Activated CD4-positive, alpha-beta T cell treated with anti-CD3 and anti-CD28 coated beads for 36 hours (primary cell): ENCODE data around the gene PLCL1. TPM values are rescaled to one million over a fixed set of nuclear protein-coding genes. Genes with fewer than 3 reads are reported as not detected.
A peak's percentile ranks its signal among the peaks of the same experiment; 100 is the strongest.

Experiments
- ATAC-seq: fragments of 200-7000 bp; cut with Tn5 transposase; one replicate; pipeline ENCODE4 v1.10.0; 2021; ENCODE audit warnings: mild to moderate bottlenecking, moderate library complexity
- CTCF ChIA-PET: fragments of 350-600 bp; sonication (Branson Sonifier 250); formaldehyde crosslinking; loops from one replicate; lab custom pipeline; 2021; ENCODE audit warnings: antibody characterized with exemption; lab: Charles Lee
- POLR2A ChIA-PET: fragments of 350-600 bp; sonication (Branson Sonifier 250); formaldehyde crosslinking; loops from one replicate; lab custom pipeline; 2021; ENCODE audit warnings: antibody characterized with exemption, inconsistent platforms; lab: Charles Lee
- DNase-seq: peaks from one replicate; pipeline ENCODE4 v3.0.0-alpha.2; 2020
- H3K27ac Mint-ChIP-seq: one replicate; pipeline ENCODE4 v1.8.0; 2021; ENCODE audit warnings: mixed read lengths
- H3K27me3 Mint-ChIP-seq: one replicate; pipeline ENCODE4 v1.8.0; 2021; ENCODE audit warnings: mixed read lengths
- H3K36me3 Mint-ChIP-seq: one replicate; pipeline ENCODE4 v1.8.0; 2021; ENCODE audit warnings: low read depth, mixed read lengths
- H3K4me1 Mint-ChIP-seq: one replicate; pipeline ENCODE4 v1.8.0; 2021; ENCODE audit warnings: mixed read lengths
- H3K4me3 Mint-ChIP-seq: one replicate; pipeline ENCODE4 v1.8.0; 2021; ENCODE audit warnings: mild to moderate bottlenecking, moderate library complexity, mixed read lengths
- H3K9me3 Mint-ChIP-seq: one replicate; pipeline ENCODE4 v1.8.0; 2021; ENCODE audit warnings: low read depth, mixed read lengths
- intact Hi-C, 2 experiments: fragments of 100-400 bp; cut with DNase I in 1 of 2; cut with micrococcal nuclease in 1 of 2; formaldehyde crosslinking; loops; one replicate each; pipeline versions ENCODE4 v1.14.2 to v1.15.1; 2022 to 2024; cut with DNase I, micrococcal nuclease
- total RNA-seq, 2 experiments: library from RNA; stranded (reverse); gene quantifications; one replicate each; pipeline ENCODE4 v1.2.3, GENCODE V29; 2021

Gene PLCL1
- total RNA-seq, 2 experiments from 2014 or later = 1.6 to 1.7 TPM

GRCh38 chr2:198077477-198077876, 273.1 kb downstream of the PLCL1 start:
- POLR2A ChIA-PET = no interaction called here
- ATAC-seq = no peak
- Mint-ChIP-seq H3K9me3 (no peaks in the 10 kb centered on the region), H3K36me3 (no peaks in the 10 kb centered on the region), H3K4me1 (peaks cover 17% of the 10 kb centered on the region), H3K4me3 (no peak overlapping the region), H3K27ac (no peak overlapping the region), H3K27me3 (no peaks in the 10 kb centered on the region)
- CTCF ChIA-PET = interaction anchor here (1.5 kb wide), 1 partner anchor 13 kb away, joined by 3 read pairs; no protein-coding TSS in a partner anchor
- DNase-seq = no peak
- intact Hi-C loops = no loop called here

GRCh38 chr2:198080879-198081765, 276.7 kb downstream of the PLCL1 start:
- Mint-ChIP-seq H3K36me3 (peaks cover 9% of the 10 kb centered on the region), H3K4me3 (no peak overlapping the region), H3K27me3 (no peaks in the 10 kb centered on the region), H3K9me3 (no peaks in the 10 kb centered on the region), H3K27ac (no peak overlapping the region), H3K4me1 (peaks cover 15% of the 10 kb centered on the region)
- no peak for ATAC-seq
- CTCF ChIA-PET = interaction anchor here (0.8 to 1.5 kb wide), 4 partner anchors 17 to 267 kb away, joined by 3 to 4 read pairs (median 3); no protein-coding TSS in a partner anchor
- no peak for DNase-seq
- intact Hi-C loops = no loop called here
- POLR2A ChIA-PET = no interaction called here

GRCh38 chr2:198084156-198084555, 279.8 kb downstream of the PLCL1 start:
- H3K4me1 Mint-ChIP-seq = peaks cover 8% of the 10 kb centered on the region
- H3K27ac Mint-ChIP-seq = no peak overlapping the region
- intact Hi-C loops = no loop called here
- H3K36me3 Mint-ChIP-seq = peaks cover 9% of the 10 kb centered on the region
- DNase-seq (no peak), ATAC-seq (no peak)
- no peak overlapping the region for H3K4me3 Mint-ChIP-seq
- ChIA-PET CTCF (interaction anchor here (0.7 to 1.0 kb wide), 2 partner anchors 18 to 231 kb away, joined by 3 read pairs; no protein-coding TSS in a partner anchor), POLR2A (no interaction called here)
- H3K9me3 Mint-ChIP-seq = no peaks in the 10 kb centered on the region
- no peaks in the 10 kb centered on the region for H3K27me3 Mint-ChIP-seq

- H3K9me3 Mint-ChIP-seq = no peaks in the 10 kb centered on the region
- H3K36me3 Mint-ChIP-seq = no peaks in the 10 kb centered on the region
- POLR2A ChIA-PET = no interaction called here
- no peak overlapping the region for H3K27ac Mint-ChIP-seq
- ATAC-seq (no peak), DNase-seq (no peak)
- no peaks in the 10 kb centered on the region for H3K27me3 Mint-ChIP-seq
- H3K4me3 Mint-ChIP-seq = no peak overlapping the region
- intact Hi-C loops = no loop called here
- CTCF ChIA-PET = interaction anchor here (0.6 to 0.9 kb wide), 2 partner anchors 13 to 310 kb away, joined by 3 read pairs; no protein-coding TSS in a partner anchor
- peaks cover 10% of the 10 kb centered on the region for H3K4me1 Mint-ChIP-seq
Observed at GRCh38 chr2:198096002-198096401, 291.6 kb downstream of the PLCL1 start.

- H3K27ac Mint-ChIP-seq = no peak overlapping the region
- H3K4me1 Mint-ChIP-seq = peaks cover 10% of the 10 kb centered on the region
- DNase-seq (no peak), ATAC-seq (no peak)
- ChIA-PET POLR2A (no interaction called here), CTCF (interaction anchor here (1.1 to 3.0 kb wide), 2 partner anchors 11 to 22 kb away, joined by 3 to 14 read pairs; no protein-coding TSS in a partner anchor)
- no peak overlapping the region for H3K4me3 Mint-ChIP-seq
- intact Hi-C loops = no loop called here
- no peaks in the 10 kb centered on the region for H3K9me3 Mint-ChIP-seq
- H3K36me3 Mint-ChIP-seq = peaks cover 3% of the 10 kb centered on the region
- H3K27me3 Mint-ChIP-seq = no peaks in the 10 kb centered on the region
Observed at GRCh38 chr2:198096965-198097364, 292.6 kb downstream of the PLCL1 start.

GRCh38 chr2:198097630-198098029, 293.2 kb downstream of the PLCL1 start:
- DNase-seq = no peak
- intact Hi-C loops = no loop called here
- no peak overlapping the region for H3K4me3 Mint-ChIP-seq
- POLR2A ChIA-PET = no interaction called here
- H3K27ac Mint-ChIP-seq = no peak overlapping the region
- peaks cover 8% of the 10 kb centered on the region for H3K36me3 Mint-ChIP-seq
- H3K4me1 Mint-ChIP-seq = peaks cover 10% of the 10 kb centered on the region
- no peaks in the 10 kb centered on the region for H3K27me3 Mint-ChIP-seq
- CTCF ChIA-PET = interaction anchor here (0.8 to 3.0 kb wide), 4 partner anchors 10 to 257 kb away, joined by 3 to 14 read pairs (median 8); no protein-coding TSS in a partner anchor
- ATAC-seq = no peak
- no peaks in the 10 kb centered on the region for H3K9me3 Mint-ChIP-seq

- H3K4me1 Mint-ChIP-seq = peaks cover 10% of the 10 kb centered on the region
- DNase-seq (no peak), ATAC-seq (no peak)
- intact Hi-C loops = no loop called here
- no peaks in the 10 kb centered on the region for H3K9me3 Mint-ChIP-seq
- CTCF ChIA-PET = interaction anchor here (0.8 to 3.0 kb wide), 6 partner anchors 9 to 392 kb away, joined by 3 to 14 read pairs (median 3); no protein-coding TSS in a partner anchor
- H3K4me3 Mint-ChIP-seq = no peak overlapping the region
- no peak overlapping the region for H3K27ac Mint-ChIP-seq
- peaks cover 10% of the 10 kb centered on the region for H3K36me3 Mint-ChIP-seq
- no peaks in the 10 kb centered on the region for H3K27me3 Mint-ChIP-seq
- POLR2A ChIA-PET = no interaction called here
Observed at GRCh38 chr2:198098386-198098785, 294.0 kb downstream of the PLCL1 start.

GRCh38 chr2:198098918-198099317, 294.5 kb downstream of the PLCL1 start:
- CTCF ChIA-PET = interaction anchor here (0.7 to 3.0 kb wide), 6 partner anchors 9 to 393 kb away, joined by 3 to 14 read pairs (median 3); no protein-coding TSS in a partner anchor
- peaks cover 10% of the 10 kb centered on the region for H3K4me1 Mint-ChIP-seq
- no peaks in the 10 kb centered on the region for H3K27me3 Mint-ChIP-seq
- no peak overlapping the region for H3K27ac Mint-ChIP-seq
- POLR2A ChIA-PET = no interaction called here
- H3K4me3 Mint-ChIP-seq = no peak overlapping the region
- peaks cover 10% of the 10 kb centered on the region for H3K36me3 Mint-ChIP-seq
- intact Hi-C loops = no loop called here
- H3K9me3 Mint-ChIP-seq = no peaks in the 10 kb centered on the region
- DNase-seq (no peak), ATAC-seq (no peak)

- Mint-ChIP-seq H3K27ac (no peak overlapping the region), H3K4me1 (peaks cover 10% of the 10 kb centered on the region), H3K27me3 (no peaks in the 10 kb centered on the region), H3K9me3 (no peaks in the 10 kb centered on the region), H3K36me3 (peaks cover 20% of the 10 kb centered on the region), H3K4me3 (no peak overlapping the region)
- ChIA-PET POLR2A (no interaction called here), CTCF (interaction anchor here (0.6 to 2.9 kb wide), 2 partner anchors 9 to 18 kb away, joined by 3 to 12 read pairs; no protein-coding TSS in a partner anchor)
- ATAC-seq (peak; percentile 49), DNase-seq (no peak)
- intact Hi-C loops = no loop called here
Observed at GRCh38 chr2:198100346-198100745, 296.0 kb downstream of the PLCL1 start.

- Mint-ChIP-seq H3K4me1 (peaks cover 10% of the 10 kb centered on the region), H3K4me3 (no peak overlapping the region), H3K9me3 (no peaks in the 10 kb centered on the region), H3K27me3 (no peaks in the 10 kb centered on the region), H3K36me3 (peaks cover 22% of the 10 kb centered on the region), H3K27ac (no peak overlapping the region)
- DNase-seq = no peak
- ChIA-PET CTCF (no interaction called here), POLR2A (no interaction called here)
- no peak for ATAC-seq
- intact Hi-C loops = no loop called here
Observed at GRCh38 chr2:198101688-198102087, 297.3 kb downstream of the PLCL1 start.

- no peak overlapping the region for H3K4me3 Mint-ChIP-seq
- ChIA-PET CTCF (no interaction called here), POLR2A (no interaction called here)
- DNase-seq = no peak
- intact Hi-C loops = no loop called here
- peaks cover 24% of the 10 kb centered on the region for H3K36me3 Mint-ChIP-seq
- ATAC-seq = no peak
- H3K9me3 Mint-ChIP-seq = no peaks in the 10 kb centered on the region
- peaks cover 10% of the 10 kb centered on the region for H3K4me1 Mint-ChIP-seq
- H3K27ac Mint-ChIP-seq = no peak overlapping the region
- H3K27me3 Mint-ChIP-seq = no peaks in the 10 kb centered on the region
Observed at GRCh38 chr2:198102120-198102519, 297.7 kb downstream of the PLCL1 start.
